Measurements from ENCODE around the gene DNTTIP2.

DNA sequence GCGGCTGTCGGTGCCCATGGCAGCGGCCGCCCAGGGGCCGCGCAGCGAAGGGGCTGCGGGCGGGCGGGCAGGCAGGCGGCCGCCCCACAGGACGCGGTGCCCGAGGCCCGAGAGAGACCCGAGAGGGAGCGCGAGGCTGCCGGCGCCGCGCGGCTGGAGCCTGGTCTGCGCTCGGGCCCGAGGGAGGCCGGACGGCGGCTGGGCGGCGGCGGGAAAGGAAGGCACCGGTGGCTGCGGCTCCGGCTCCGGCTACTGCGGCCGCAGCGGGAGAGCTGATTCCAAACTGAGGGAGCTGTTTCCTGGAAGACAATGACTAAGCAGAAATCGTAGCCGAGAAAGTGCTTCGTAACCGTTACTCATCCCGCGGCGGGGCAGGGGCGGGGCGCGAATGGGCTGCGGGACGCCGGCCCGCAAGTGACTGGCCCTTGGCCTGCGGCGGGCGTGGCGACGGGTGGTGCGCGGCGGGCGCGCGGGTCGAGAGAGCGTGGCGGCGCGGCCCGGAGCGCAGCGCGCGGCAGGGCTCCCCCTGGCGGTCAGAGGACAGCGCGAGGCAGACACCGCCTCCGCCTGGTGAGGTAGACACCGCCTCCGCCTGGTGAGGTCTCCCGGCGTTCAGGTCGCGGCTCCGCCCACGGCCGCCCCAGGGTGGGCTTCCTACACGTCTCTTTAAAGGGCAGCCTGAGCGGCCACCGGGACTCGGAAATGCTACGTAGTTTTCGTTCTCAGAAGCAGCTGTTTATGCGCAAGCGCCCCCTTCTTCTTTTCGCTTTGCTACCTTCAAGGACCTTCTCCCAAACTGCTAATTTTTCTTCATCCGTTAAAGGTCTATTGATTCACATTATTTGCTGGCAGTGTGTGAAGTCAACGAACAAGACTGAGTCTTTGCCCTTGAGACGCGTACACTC is 30.4 kb upstream of the DNTTIP2 start, which contains the start of gene GCLM:
- TF ChIP-seq POLR2A (IDR thresholded peaks at IDR 0.05; ENCODE audit: low read depth, low read length) (peak; percentile 63), POLR2AphosphoS5 (IDR thresholded peaks at IDR 0.05; ENCODE audit: insufficient read depth, low read depth, low read length) (peak; percentile 91)
